ENCODE data around the gene TTC9B. TPM values are rescaled to one million over a fixed set of nuclear protein-coding genes. Genes with fewer than 3 reads are reported as not detected.

Gene TTC9B
- total RNA-seq, 1 donor from 2014 or later, result not detected

DNA sequence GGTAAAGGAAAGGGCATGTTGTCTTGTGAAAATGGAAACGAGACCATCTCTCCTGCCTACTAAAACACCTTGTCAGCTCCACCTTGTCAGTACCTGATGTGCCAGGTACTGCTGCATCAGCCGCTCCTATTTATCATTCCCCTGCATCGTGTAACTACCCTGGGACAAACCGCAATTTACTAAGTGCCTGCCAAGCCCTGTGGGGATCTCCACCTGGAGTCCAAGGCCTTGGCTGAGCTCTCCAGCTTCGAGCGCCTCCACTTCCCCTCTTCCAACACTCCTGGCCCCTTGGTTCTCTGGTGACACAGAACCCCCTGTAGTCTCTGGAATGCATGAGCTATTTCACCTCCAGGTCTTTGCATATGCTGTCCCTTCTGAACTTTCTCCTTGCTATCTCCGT is 34.2 kb upstream of the TTC9B start:
- intact Hi-C loops (cut with DNase I), result no loop called here
- H3K27me3 ChIP-seq, result no peaks in the 10 kb centered on the region
- H3K4me3 ChIP-seq, result no peak overlapping the region
- no peak for DNase-seq (ENCODE audit: low spot score in 2 of 2)
- H3K4me1 ChIP-seq, result no peaks in the 10 kb centered on the region
- no peaks in the 10 kb centered on the region for H3K9me3 ChIP-seq
- TF ChIP-seq, protein P1, sequence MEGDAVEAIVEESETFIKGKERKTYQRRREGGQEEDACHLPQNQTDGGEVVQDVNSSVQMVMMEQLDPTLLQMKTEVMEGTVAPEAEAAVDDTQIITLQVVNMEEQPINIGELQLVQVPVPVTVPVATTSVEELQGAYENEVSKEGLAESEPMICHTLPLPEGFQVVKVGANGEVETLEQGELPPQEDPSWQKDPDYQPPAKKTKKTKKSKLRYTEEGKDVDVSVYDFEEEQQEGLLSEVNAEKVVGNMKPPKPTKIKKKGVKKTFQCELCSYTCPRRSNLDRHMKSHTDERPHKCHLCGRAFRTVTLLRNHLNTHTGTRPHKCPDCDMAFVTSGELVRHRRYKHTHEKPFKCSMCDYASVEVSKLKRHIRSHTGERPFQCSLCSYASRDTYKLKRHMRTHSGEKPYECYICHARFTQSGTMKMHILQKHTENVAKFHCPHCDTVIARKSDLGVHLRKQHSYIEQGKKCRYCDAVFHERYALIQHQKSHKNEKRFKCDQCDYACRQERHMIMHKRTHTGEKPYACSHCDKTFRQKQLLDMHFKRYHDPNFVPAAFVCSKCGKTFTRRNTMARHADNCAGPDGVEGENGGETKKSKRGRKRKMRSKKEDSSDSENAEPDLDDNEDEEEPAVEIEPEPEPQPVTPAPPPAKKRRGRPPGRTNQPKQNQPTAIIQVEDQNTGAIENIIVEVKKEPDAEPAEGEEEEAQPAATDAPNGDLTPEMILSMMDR (IDR thresholded peaks at IDR 0.05), result no peak
- H3K27ac ChIP-seq, result no peak overlapping the region
- H3K36me3 ChIP-seq, result peaks cover 34 to 60% of the 10 kb centered on the region in 2 donors

GRCh38 chr19:40251991-40252390 is 33.8 kb upstream of the TTC9B start:
- intact Hi-C loops (cut with DNase I), result no loop called here
- no peaks in the 10 kb centered on the region for H3K27me3 ChIP-seq
- H3K9me3 ChIP-seq, result no peaks in the 10 kb centered on the region
- H3K4me1 ChIP-seq, result no peaks in the 10 kb centered on the region
- H3K4me3 ChIP-seq, result no peak overlapping the region
- no peak overlapping the region for H3K27ac ChIP-seq
- peaks cover 34 to 60% of the 10 kb centered on the region in 2 donors for H3K36me3 ChIP-seq
- TF ChIP-seq, protein P1 (IDR thresholded peaks at IDR 0.05), result no peak
- DNase-seq (ENCODE audit: low spot score in 2 of 2), result no peak

DNA sequence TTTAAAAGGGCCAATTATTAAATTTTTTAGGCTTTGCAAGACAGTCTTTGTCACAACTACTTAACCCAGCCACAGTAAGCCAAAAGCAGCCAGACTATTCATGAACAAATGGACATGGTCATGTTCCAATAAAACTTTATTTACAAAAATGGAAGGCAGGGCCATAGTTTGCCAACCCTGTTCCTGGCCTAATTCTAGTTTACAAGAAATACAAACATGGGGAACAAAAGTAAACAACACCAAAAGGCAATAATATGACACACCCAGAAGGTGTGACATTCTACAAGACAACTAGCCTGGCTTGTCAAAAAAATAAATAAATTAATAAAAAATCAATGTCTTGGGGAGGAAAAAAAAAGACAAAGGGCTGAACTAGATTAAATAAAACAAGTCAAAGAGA is 33.1 kb upstream of the TTC9B start:
- DNase-seq (ENCODE audit: low spot score in 2 of 2), result no peak
- Histone ChIP-seq H3K36me3 (peaks cover 28 to 53% of the 10 kb centered on the region in 2 donors), H3K27me3 (no peaks in the 10 kb centered on the region), H3K27ac (no peak overlapping the region), H3K4me3 (no peak overlapping the region), H3K9me3 (no peaks in the 10 kb centered on the region), H3K4me1 (no peaks in the 10 kb centered on the region)
- intact Hi-C loops (cut with DNase I), result no loop called here
- TF ChIP-seq, protein P1 (IDR thresholded peaks at IDR 0.05), result no peak

GRCh38 chr19:40249781-40250180 is 31.6 kb upstream of the TTC9B start:
- H3K27ac ChIP-seq, result no peak overlapping the region
- TF ChIP-seq, protein P1 (IDR thresholded peaks at IDR 0.05), result no peak
- H3K4me3 ChIP-seq, result no peak overlapping the region
- H3K36me3 ChIP-seq, result peaks cover 13 to 38% of the 10 kb centered on the region in 2 donors
- H3K27me3 ChIP-seq, result no peaks in the 10 kb centered on the region
- intact Hi-C loops (cut with DNase I), result no loop called here
- no peaks in the 10 kb centered on the region for H3K9me3 ChIP-seq
- no peak for DNase-seq (ENCODE audit: low spot score in 2 of 2)
- no peaks in the 10 kb centered on the region for H3K4me1 ChIP-seq

DNA sequence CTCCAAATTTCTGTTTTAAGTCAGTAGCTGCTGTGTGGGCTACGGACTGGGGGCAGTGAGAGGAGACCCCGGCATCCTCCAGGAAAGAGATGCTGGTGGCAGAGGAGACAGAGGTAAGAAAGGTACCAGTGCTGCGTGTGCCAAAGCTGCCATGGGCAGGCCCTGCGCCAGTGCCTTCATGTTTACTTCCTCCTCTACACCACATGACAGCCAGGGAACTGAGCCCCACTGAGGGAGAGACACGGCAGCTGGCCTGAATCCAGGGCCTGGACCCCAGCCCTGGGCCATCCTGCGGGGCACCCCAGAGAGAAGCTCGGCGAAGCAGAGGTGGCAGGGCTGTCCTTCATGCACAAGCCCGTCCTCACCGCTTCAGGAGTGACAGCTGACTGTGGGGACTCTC is 31.0 kb upstream of the TTC9B start:
- H3K36me3 ChIP-seq, result peaks cover 10 to 32% of the 10 kb centered on the region in 2 donors
- H3K27me3 ChIP-seq, result no peaks in the 10 kb centered on the region
- TF ChIP-seq, protein P1 (IDR thresholded peaks at IDR 0.05), result no peak
- H3K9me3 ChIP-seq, result no peaks in the 10 kb centered on the region
- no peak overlapping the region for H3K27ac ChIP-seq
- intact Hi-C loops (cut with DNase I), result no loop called here
- no peak for DNase-seq (ENCODE audit: low spot score in 2 of 2)
- H3K4me3 ChIP-seq, result no peak overlapping the region
- H3K4me1 ChIP-seq, result no peaks in the 10 kb centered on the region

DNA sequence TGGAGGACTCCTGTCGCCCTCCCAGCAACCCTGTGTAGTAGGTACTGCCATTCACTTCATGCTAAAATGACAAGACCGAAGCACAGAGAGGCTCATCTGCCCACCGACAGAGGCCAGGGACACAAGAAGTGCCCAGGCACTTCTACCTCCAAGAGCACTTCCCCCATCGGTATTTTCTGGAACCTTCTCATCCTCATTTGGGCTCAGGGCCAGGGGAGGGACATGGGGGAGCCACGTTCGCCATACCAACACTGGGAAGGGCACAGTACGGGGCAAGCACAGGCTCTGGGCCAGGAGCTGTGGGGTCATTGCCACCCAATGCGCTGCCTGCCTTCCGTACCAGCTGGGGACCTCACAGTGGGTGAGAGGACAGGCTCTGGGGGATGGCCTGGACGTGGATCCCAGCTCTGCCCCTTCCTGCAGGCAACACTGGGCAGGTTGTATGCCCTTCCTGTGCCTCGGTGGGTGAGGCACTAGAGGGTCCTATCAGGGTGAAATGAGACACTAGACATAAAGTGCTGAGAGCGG is 29.6 kb upstream of the TTC9B start:
- H3K9me3 ChIP-seq, result no peaks in the 10 kb centered on the region
- H3K36me3 ChIP-seq, result peaks cover 6 to 26% of the 10 kb centered on the region in 2 donors
- H3K4me1 ChIP-seq, result no peaks in the 10 kb centered on the region
- intact Hi-C loops (cut with DNase I), result no loop called here
- no peak for DNase-seq (ENCODE audit: low spot score in 2 of 2)
- H3K27me3 ChIP-seq, result no peaks in the 10 kb centered on the region
- no peak overlapping the region for H3K27ac ChIP-seq
- H3K4me3 ChIP-seq, result no peak overlapping the region
- TF ChIP-seq, protein P1 (IDR thresholded peaks at IDR 0.05), result no peak
